Panc1 (cell line): ENCODE data around the gene DDA1. TPM values are rescaled to one million over a fixed set of nuclear protein-coding genes. Genes with fewer than 3 reads are reported as not detected.

Experiments
- total RNA-seq: library from RNA; stranded (reverse); gene quantifications from one replicate; pipeline ENCODE4 v1.2.1, GENCODE V29; 2021; ENCODE audit not compliant: unreplicated experiment

The DDA1 gene
- total RNA-seq, 1 experiment from 2014 or later = 56.0 TPM

Other genes starting within 250 kb of the DDA1 start
- gene HAUS8, start 234.1 kb upstream of the DDA1 start, total RNA-seq = 18.2 TPM
- 79.4 TPM for gene MYO9B, start 233.8 kb upstream of the DDA1 start, total RNA-seq
- gene USE1, start 94.2 kb upstream of the DDA1 start, total RNA-seq = 26.2 TPM
- 37.1 TPM for gene OCEL1, start 83.3 kb upstream of the DDA1 start, total RNA-seq
- 173 TPM for gene NR2F6, start 63.6 kb upstream of the DDA1 start, total RNA-seq
- gene USHBP1, start 44.8 kb upstream of the DDA1 start, total RNA-seq = not detected
- 79.5 TPM for gene BABAM1, start 42.1 kb upstream of the DDA1 start, total RNA-seq
- gene ANKLE1, start 27.7 kb upstream of the DDA1 start, total RNA-seq = 1.1 TPM
- gene ABHD8, start 6.1 kb upstream of the DDA1 start, total RNA-seq = 19.6 TPM
- gene MRPL34, start 3.7 kb upstream of the DDA1 start, total RNA-seq = 87.7 TPM
- gene ANO8, start 25.3 kb downstream of the DDA1 start, total RNA-seq = 13.5 TPM
- gene GTPBP3, start 28.0 kb downstream of the DDA1 start, total RNA-seq = 35.3 TPM
- 0.08 TPM for gene PLVAP, start 67.8 kb downstream of the DDA1 start, total RNA-seq
- gene CCDC194, start 84.6 kb downstream of the DDA1 start, total RNA-seq = 0.51 TPM
- gene BST2, start 96.1 kb downstream of the DDA1 start, total RNA-seq = 11.8 TPM
- gene MVB12A, start 110.5 kb downstream of the DDA1 start, total RNA-seq = 42.1 TPM
- gene TMEM221, start 139.1 kb downstream of the DDA1 start, total RNA-seq = 0.39 TPM
- not detected for gene NXNL1, start 151.4 kb downstream of the DDA1 start, total RNA-seq
- gene SLC27A1, start 161.0 kb downstream of the DDA1 start, total RNA-seq = 5.4 TPM
- gene PGLS, start 202.1 kb downstream of the DDA1 start, total RNA-seq = 58.2 TPM
- 97.2 TPM for gene COLGALT1, start 246.1 kb downstream of the DDA1 start, total RNA-seq